GM18907 (cell line): ENCODE results near the gene NRF1.

ENCODE experiments used
- ATAC-seq: cut with Tn5 transposase; IDR thresholded peaks from one replicate; pipeline ENCODE4 v1.9.1; 2021; ENCODE audit warnings: mild to moderate bottlenecking, moderate library complexity; ENCODE audit not compliant: unreplicated experiment

Gene NRF1

GRCh38 chr7:129796186-129796775 lies 184.8 kb downstream of the NRF1 start:
- no peak for ATAC-seq

GRCh38 chr7:129797214-129797789 lies 185.8 kb downstream of the NRF1 start:
- ATAC-seq, result no peak

- no peak for ATAC-seq
These were observed 187.3 kb downstream of the NRF1 start for GRCh38 chr7:129798616-129799349.

DNA sequence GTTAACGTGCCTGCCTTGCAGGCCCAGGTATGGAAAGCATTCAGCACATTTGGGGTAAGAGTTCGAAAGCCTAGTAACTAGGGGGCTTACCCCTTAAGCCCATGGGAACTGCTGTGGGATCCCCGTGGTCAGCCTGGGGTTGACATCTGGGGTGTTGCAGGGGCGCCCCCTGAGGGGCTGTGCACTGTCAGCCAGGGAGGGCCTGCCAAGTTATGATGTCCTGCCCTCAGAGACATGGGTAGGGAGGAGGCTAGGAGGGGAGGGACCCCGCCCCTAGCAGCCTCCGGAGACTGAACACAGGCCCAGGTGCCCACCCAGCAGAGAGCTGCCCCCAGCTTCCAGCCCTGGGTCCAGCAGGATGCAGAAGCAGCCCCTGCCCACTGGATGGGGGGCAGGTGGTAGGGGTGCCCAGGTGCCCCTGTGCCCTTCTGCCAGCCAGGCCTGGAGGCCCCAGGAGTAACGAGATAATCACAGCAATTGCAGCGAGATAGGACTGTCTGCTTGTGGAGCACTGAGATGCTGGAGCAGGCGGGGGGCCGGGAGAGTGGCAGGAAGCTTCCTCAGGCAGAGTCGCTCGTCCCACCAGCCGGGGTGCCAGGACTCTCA lies 187.9 kb downstream of the NRF1 start:
- no peak for ATAC-seq

- ATAC-seq, result no peak
These were observed 189.4 kb downstream of the NRF1 start for GRCh38 chr7:129800901-129801300.

- ATAC-seq, result no peak
These were observed 190.4 kb downstream of the NRF1 start for GRCh38 chr7:129801882-129802281.

- no peak for ATAC-seq
These were observed 192.1 kb downstream of the NRF1 start for GRCh38 chr7:129803546-129804081.

GRCh38 chr7:129804111-129804889 lies 192.8 kb downstream of the NRF1 start:
- no peak for ATAC-seq

GRCh38 chr7:129804890-129805719 lies 193.6 kb downstream of the NRF1 start:
- ATAC-seq, result no peak
